ENCODE results near the gene NCOA1.

Gene NCOA1

DNA sequence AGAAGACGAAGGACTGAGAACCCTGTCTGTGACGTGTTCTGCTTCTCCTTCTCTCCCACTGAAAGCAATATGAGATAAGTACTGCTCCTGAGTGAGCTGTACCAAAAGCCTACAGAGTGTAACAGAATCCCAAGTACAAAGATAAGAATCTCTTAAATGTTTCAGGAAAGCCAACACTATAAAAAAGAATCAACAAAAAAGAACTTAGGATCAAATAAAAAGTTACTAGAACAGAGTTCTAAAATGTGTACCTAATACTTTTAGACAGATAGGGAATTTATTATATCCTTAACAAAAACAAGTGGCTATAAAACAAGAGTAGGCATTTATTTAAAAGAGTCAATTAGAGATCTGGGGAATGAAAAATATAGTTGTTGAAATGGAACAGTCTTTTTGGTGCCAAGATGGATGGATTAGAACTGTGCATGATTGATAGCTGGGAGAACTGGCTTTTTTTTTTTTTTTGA, 49.0 kb downstream of the NCOA1 start (continued):
- TF ChIP-seq, protein P1, sequence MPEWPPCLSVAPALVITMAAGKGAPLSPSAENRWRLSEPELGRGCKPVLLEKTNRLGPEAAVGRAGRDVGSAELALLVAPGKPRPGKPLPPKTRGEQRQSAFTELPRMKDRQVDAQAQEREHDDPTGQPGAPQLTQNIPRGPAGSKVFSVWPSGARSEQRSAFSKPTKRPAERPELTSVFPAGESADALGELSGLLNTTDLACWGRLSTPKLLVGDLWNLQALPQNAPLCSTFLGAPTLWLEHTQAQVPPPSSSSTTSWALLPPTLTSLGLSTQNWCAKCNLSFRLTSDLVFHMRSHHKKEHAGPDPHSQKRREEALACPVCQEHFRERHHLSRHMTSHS (tag by site-specific recombination; IDR thresholded peaks at IDR 0.05): peak; percentile 87
- TF ChIP-seq, protein P2, sequence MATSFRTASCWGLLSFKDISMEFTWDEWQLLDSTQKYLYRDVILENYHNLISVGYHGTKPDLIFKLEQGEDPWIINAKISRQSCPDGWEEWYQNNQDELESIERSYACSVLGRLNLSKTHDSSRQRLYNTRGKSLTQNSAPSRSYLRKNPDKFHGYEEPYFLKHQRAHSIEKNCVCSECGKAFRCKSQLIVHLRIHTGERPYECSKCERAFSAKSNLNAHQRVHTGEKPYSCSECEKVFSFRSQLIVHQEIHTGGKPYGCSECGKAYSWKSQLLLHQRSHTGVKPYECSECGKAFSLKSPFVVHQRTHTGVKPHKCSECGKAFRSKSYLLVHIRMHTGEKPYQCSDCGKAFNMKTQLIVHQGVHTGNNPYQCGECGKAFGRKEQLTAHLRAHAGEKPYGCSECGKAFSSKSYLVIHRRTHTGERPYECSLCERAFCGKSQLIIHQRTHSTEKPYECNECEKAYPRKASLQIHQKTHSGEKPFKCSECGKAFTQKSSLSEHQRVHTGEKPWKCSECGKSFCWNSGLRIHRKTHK (tag by site-specific recombination; IDR thresholded peaks at IDR 0.05): no peak
- peak; percentile 92 for TF ChIP-seq BCL11B (tag by site-specific recombination; IDR thresholded peaks at IDR 0.05; ENCODE audit: low read depth)
- peak; percentile 88 for TF ChIP-seq WT1 (tag by site-specific recombination; IDR thresholded peaks at IDR 0.05)
- no peak for TF ChIP-seq ZNF174 (tag by site-specific recombination; IDR thresholded peaks at IDR 0.05)
- TF ChIP-seq, protein P3, sequence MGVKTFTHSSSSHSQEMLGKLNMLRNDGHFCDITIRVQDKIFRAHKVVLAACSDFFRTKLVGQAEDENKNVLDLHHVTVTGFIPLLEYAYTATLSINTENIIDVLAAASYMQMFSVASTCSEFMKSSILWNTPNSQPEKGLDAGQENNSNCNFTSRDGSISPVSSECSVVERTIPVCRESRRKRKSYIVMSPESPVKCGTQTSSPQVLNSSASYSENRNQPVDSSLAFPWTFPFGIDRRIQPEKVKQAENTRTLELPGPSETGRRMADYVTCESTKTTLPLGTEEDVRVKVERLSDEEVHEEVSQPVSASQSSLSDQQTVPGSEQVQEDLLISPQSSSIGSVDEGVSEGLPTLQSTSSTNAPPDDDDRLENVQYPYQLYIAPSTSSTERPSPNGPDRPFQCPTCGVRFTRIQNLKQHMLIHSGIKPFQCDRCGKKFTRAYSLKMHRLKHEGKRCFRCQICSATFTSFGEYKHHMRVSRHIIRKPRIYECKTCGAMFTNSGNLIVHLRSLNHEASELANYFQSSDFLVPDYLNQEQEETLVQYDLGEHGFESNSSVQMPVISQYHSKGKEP (tag by site-specific recombination; IDR thresholded peaks at IDR 0.05): 0 out of 2 replicates have a peak, but pooled peaks have one; percentile 17
- TF ChIP-seq KLF9 (tag by site-specific recombination; IDR thresholded peaks at IDR 0.05; ENCODE audit: low read depth): no peak
- peak; percentile 87 for TF ChIP-seq ZEB2 (tag by site-specific recombination; IDR thresholded peaks at IDR 0.05)
- peak; percentile 46; the same call in 1 of the 2 replicates for TF ChIP-seq ZFP69B (tag by site-specific recombination; IDR thresholded peaks at IDR 0.05)
- no peak for TF ChIP-seq ZNF311 (tag by site-specific recombination; IDR thresholded peaks at IDR 0.05; ENCODE audit: borderline replicate concordance)
- peak; percentile 98 for TF ChIP-seq OSR2 (tag by site-specific recombination; IDR thresholded peaks at IDR 0.05)
- no peak for TF ChIP-seq ZNF571 (tag by site-specific recombination; IDR thresholded peaks at IDR 0.05)
- TF ChIP-seq, protein P4, sequence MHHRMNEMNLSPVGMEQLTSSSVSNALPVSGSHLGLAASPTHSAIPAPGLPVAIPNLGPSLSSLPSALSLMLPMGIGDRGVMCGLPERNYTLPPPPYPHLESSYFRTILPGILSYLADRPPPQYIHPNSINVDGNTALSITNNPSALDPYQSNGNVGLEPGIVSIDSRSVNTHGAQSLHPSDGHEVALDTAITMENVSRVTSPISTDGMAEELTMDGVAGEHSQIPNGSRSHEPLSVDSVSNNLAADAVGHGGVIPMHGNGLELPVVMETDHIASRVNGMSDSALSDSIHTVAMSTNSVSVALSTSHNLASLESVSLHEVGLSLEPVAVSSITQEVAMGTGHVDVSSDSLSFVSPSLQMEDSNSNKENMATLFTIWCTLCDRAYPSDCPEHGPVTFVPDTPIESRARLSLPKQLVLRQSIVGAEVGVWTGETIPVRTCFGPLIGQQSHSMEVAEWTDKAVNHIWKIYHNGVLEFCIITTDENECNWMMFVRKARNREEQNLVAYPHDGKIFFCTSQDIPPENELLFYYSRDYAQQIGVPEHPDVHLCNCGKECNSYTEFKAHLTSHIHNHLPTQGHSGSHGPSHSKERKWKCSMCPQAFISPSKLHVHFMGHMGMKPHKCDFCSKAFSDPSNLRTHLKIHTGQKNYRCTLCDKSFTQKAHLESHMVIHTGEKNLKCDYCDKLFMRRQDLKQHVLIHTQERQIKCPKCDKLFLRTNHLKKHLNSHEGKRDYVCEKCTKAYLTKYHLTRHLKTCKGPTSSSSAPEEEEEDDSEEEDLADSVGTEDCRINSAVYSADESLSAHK (tag by site-specific recombination; IDR thresholded peaks at IDR 0.05): peak; percentile 93
- TF ChIP-seq ZNF112 (tag by site-specific recombination; IDR thresholded peaks at IDR 0.05): no peak
- peak; percentile 62 for TF ChIP-seq KLF8 (tag by site-specific recombination; IDR thresholded peaks at IDR 0.05)
- TF ChIP-seq ZNF394 (tag by site-specific recombination; IDR thresholded peaks at IDR 0.05; ENCODE audit: borderline replicate concordance): peak; percentile 44; the same call in 1 of the 2 replicates
- peak; percentile 97 for TF ChIP-seq OVOL3 (tag by site-specific recombination; IDR thresholded peaks at IDR 0.05)
- TF ChIP-seq ZNF138 (tag by site-specific recombination; IDR thresholded peaks at IDR 0.05; ENCODE audit: borderline replicate concordance): no peak
- peak; percentile 96 for TF ChIP-seq TCF7L2 (IDR thresholded peaks at IDR 0.05; ENCODE audit: borderline replicate concordance, low read depth, low read length)
- peak; percentile 73 for TF ChIP-seq ZNF629 (tag by site-specific recombination; IDR thresholded peaks at IDR 0.05)
- peak; percentile 69 for TF ChIP-seq KLF16 (tag by site-specific recombination; IDR thresholded peaks at IDR 0.05)
- no peak for TF ChIP-seq ZNF621 (tag by site-specific recombination; IDR thresholded peaks at IDR 0.05)
- no peak for TF ChIP-seq ZBTB7A (tag by site-specific recombination; IDR thresholded peaks at IDR 0.05; ENCODE audit: low read depth)
- no peak for TF ChIP-seq ZNF791 (tag by site-specific recombination; IDR thresholded peaks at IDR 0.05)
- no peak for TF ChIP-seq IKZF3 (tag by site-specific recombination; IDR thresholded peaks at IDR 0.05)
- no peak for TF ChIP-seq ZNF707 (tag by site-specific recombination; IDR thresholded peaks at IDR 0.05)
- TF ChIP-seq KLF1 (tag by site-specific recombination; IDR thresholded peaks at IDR 0.05): 0 out of 2 replicates have a peak, but pooled peaks have one; percentile 11
- TF ChIP-seq GFI1B (tag by site-specific recombination; IDR thresholded peaks at IDR 0.05): peak; percentile 52; the same call in 1 of the 2 replicates
- TF ChIP-seq ZNF596 (tag by site-specific recombination; IDR thresholded peaks at IDR 0.05): peak; percentile 43; the same call in 1 of the 2 replicates
- peak; percentile 54; the same call in 1 of the 2 replicates for TF ChIP-seq ZNF324 (tag by site-specific recombination; IDR thresholded peaks at IDR 0.05)
- TF ChIP-seq, protein P5, sequence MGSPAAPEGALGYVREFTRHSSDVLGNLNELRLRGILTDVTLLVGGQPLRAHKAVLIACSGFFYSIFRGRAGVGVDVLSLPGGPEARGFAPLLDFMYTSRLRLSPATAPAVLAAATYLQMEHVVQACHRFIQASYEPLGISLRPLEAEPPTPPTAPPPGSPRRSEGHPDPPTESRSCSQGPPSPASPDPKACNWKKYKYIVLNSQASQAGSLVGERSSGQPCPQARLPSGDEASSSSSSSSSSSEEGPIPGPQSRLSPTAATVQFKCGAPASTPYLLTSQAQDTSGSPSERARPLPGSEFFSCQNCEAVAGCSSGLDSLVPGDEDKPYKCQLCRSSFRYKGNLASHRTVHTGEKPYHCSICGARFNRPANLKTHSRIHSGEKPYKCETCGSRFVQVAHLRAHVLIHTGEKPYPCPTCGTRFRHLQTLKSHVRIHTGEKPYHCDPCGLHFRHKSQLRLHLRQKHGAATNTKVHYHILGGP (tag by site-specific recombination; IDR thresholded peaks at IDR 0.05): peak; percentile 97
- peak; percentile 67 for TF ChIP-seq GLIS1 (tag by site-specific recombination; IDR thresholded peaks at IDR 0.05)
- TF ChIP-seq BCL11A (tag by site-specific recombination; IDR thresholded peaks at IDR 0.05; ENCODE audit: low read depth): peak; percentile 91
